Colonic mucosa (tissue), 4 donors: ENCODE results near the gene KCNJ1. TPM values are rescaled to one million over a fixed set of nuclear protein-coding genes. Genes with fewer than 3 reads are reported as not detected.

ENCODE experiments used
- DNase-seq: peaks from one replicate; pipeline ENCODE4 v3.0.0-alpha.2; 2020
- H3K27ac ChIP-seq: fragments of 200-600 bp; one replicate; pipeline ENCODE4 v1.8.0; 2021
- H3K27me3 ChIP-seq: fragments of 200-600 bp; one replicate; pipeline ENCODE4 v1.8.0; 2021
- H3K36me3 ChIP-seq: fragments of 200-600 bp; one replicate; pipeline ENCODE4 v1.8.0; 2021
- H3K4me1 ChIP-seq: fragments of 200-600 bp; one replicate; pipeline ENCODE4 v1.8.0; 2021; ENCODE audit warnings: mild to moderate bottlenecking
- H3K4me3 ChIP-seq: fragments of 200-600 bp; one replicate; pipeline ENCODE4 v1.8.0; 2021
- H3K9ac ChIP-seq, 2 donors: one replicate each; pipeline ENCODE4 v1.7.0; 2013; ENCODE audit warnings: control low read depth in 2 of 2, low read depth in 2 of 2, low read length in 2 of 2
- H3K9me3 ChIP-seq: fragments of 200-600 bp; one replicate; pipeline ENCODE4 v1.8.0; 2021
- intact Hi-C: fragments of 100-400 bp; cut with DNase I; formaldehyde crosslinking; loops from one replicate; pipeline ENCODE4 v1.14.1; 2022
- total RNA-seq, 2 donors: library from RNA; stranded (reverse); fragmentation: NEBNext Ultra II Directional in 1 of 2; extraction: Animal tissue kit (Norgen Biotek cat#: 25700) in 1 of 2; gene quantifications; one replicate each; pipeline ENCODE4 v1.2.1, GENCODE V29; 2021
- TF ChIP-seq, protein P1 (sequence below): fragments of 200-600 bp; IDR thresholded peaks from one replicate; pipeline ENCODE4 v1.8.0; 2022; ENCODE audit warnings: antibody characterized with exemption, mild to moderate bottlenecking
- donor health status: healthy.
- donor health status: DM: no; HTN: no; CAD: no.
- donor health status: DM: no; HTN: no; CAD: no.

Gene KCNJ1
- total RNA-seq, 2 donors from 2014 or later, result not detected

DNA sequence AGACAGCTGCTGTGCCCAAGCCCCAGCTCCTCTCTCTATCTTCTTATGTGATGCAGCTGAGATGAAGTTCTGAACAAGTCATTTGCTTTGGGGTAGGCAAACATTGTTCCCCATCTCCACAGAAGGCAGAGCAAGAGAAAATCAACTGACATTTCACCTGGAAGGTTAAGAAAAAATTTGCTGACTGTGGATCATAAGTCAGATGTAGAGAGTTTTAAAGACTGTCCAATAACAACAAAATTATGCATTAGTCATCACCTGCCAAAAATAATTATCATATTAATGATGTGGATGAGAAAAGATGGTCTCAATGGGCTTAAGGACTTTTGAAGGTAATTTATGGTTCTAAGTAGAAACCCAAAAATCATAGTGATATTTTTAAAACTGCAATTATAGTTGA, 59.2 kb downstream of the KCNJ1 start:
- H3K4me3 ChIP-seq, result no peak overlapping the region
- no peaks in the 10 kb centered on the region for H3K9me3 ChIP-seq
- no peaks in the 10 kb centered on the region for H3K4me1 ChIP-seq
- intact Hi-C loops, result no loop called here
- H3K36me3 ChIP-seq, result no peaks in the 10 kb centered on the region
- TF ChIP-seq, protein P1, sequence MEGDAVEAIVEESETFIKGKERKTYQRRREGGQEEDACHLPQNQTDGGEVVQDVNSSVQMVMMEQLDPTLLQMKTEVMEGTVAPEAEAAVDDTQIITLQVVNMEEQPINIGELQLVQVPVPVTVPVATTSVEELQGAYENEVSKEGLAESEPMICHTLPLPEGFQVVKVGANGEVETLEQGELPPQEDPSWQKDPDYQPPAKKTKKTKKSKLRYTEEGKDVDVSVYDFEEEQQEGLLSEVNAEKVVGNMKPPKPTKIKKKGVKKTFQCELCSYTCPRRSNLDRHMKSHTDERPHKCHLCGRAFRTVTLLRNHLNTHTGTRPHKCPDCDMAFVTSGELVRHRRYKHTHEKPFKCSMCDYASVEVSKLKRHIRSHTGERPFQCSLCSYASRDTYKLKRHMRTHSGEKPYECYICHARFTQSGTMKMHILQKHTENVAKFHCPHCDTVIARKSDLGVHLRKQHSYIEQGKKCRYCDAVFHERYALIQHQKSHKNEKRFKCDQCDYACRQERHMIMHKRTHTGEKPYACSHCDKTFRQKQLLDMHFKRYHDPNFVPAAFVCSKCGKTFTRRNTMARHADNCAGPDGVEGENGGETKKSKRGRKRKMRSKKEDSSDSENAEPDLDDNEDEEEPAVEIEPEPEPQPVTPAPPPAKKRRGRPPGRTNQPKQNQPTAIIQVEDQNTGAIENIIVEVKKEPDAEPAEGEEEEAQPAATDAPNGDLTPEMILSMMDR, result no peak
- no peak overlapping the region for H3K9ac ChIP-seq
- no peaks in the 10 kb centered on the region for H3K27me3 ChIP-seq
- H3K27ac ChIP-seq, result no peak overlapping the region
- no peak for DNase-seq

GRCh38 chr11:128806506-128807261, 60.4 kb downstream of the KCNJ1 start:
- H3K27ac ChIP-seq, result no peak overlapping the region

GRCh38 chr11:128804481-128804880, 62.6 kb downstream of the KCNJ1 start:
- no peak overlapping the region for H3K9ac ChIP-seq
- H3K4me1 ChIP-seq, result no peaks in the 10 kb centered on the region
- no peak overlapping the region for H3K4me3 ChIP-seq
- TF ChIP-seq, protein P1, result no peak
- H3K9me3 ChIP-seq, result no peaks in the 10 kb centered on the region
- no peak for DNase-seq
- intact Hi-C loops, result no loop called here
- no peak overlapping the region for H3K27ac ChIP-seq
- no peaks in the 10 kb centered on the region for H3K27me3 ChIP-seq
- no peaks in the 10 kb centered on the region for H3K36me3 ChIP-seq

More at GRCh38 chr11:128806506-128807261, 60.4 kb downstream of the KCNJ1 start:
- Histone ChIP-seq H3K4me3 (no peak overlapping the region), H3K27me3 (no peaks in the 10 kb centered on the region), H3K9ac (no peak overlapping the region), H3K36me3 (no peaks in the 10 kb centered on the region), H3K9me3 (no peaks in the 10 kb centered on the region), H3K4me1 (no peaks in the 10 kb centered on the region)
- no peak for DNase-seq
- intact Hi-C loops, result no loop called here
- TF ChIP-seq, protein P1, result no peak

- intact Hi-C loops, result no loop called here
- TF ChIP-seq, protein P1, result no peak
- DNase-seq, result no peak
- Histone ChIP-seq H3K36me3 (no peaks in the 10 kb centered on the region), H3K27ac (no peak overlapping the region), H3K4me1 (no peaks in the 10 kb centered on the region), H3K9me3 (no peaks in the 10 kb centered on the region), H3K27me3 (no peaks in the 10 kb centered on the region), H3K4me3 (no peak overlapping the region), H3K9ac (no peak overlapping the region)
Measured at GRCh38 chr11:128803449-128804245, 63.4 kb downstream of the KCNJ1 start.

DNA sequence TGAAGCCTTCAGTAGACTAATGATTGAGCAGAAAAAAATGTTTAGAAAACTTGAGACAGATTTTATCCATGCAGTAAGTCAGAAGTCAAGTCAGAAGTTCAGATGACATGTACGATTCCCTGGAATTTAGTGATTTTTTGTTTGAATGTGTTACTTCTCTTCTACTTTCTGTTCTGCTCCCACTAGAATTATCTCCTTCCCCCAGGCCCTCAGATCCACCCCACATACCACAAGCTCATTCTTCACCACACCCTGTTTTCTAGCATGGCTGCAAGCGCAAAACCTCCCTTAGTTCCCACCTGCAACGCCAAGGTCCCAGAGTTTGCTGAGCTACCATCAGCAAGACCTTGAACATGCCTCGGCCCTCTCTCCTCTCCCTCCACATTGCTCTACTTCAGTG, 64.1 kb downstream of the KCNJ1 start:
- TF ChIP-seq, protein P1, result no peak
- no peaks in the 10 kb centered on the region for H3K27me3 ChIP-seq
- no peak overlapping the region for H3K27ac ChIP-seq

More for the DNA sequence above, 64.1 kb downstream of the KCNJ1 start:
- intact Hi-C loops, result no loop called here
- Histone ChIP-seq H3K9me3 (no peaks in the 10 kb centered on the region), H3K36me3 (no peaks in the 10 kb centered on the region), H3K4me1 (no peaks in the 10 kb centered on the region), H3K4me3 (no peak overlapping the region), H3K9ac (no peak overlapping the region)
- DNase-seq, result no peak
